Astrocyte (in vitro differentiated cells and primary cell): Measurements from ENCODE around the gene LMNA.

ENCODE experiments used
- CTCF ChIP-seq: IDR thresholded peaks from 2 replicates; pipeline ENCODE4 v1.5.1; 2011; ENCODE audit warnings: low read depth, mild to moderate bottlenecking, inconsistent platforms, low read length, moderate library complexity; ENCODE audit not compliant: insufficient read depth
- EZH2 ChIP-seq: IDR thresholded peaks from 2 replicates; pipeline ENCODE4 v1.6.1; 2012; ENCODE audit warnings: mild to moderate bottlenecking, low read length, inconsistent platforms; ENCODE audit not compliant: insufficient read depth

GRCh38 chr1:156110252-156110651 lies 4.3 kb upstream of the LMNA start:
- TF ChIP-seq EZH2, result no peak
- no peak for TF ChIP-seq CTCF
